OCI-LY3 (cell line): ENCODE data around the gene LEMD1.

Experiments used
- CTCF ChIP-seq: fragments of 200-600, 300-600 bp; sonication (generic); IDR thresholded peaks from 2 replicates; pipeline ENCODE4 v1.5.1; 2014; ENCODE audit warnings: antibody characterized with exemption, low read length, low read depth
- EZH2phosphoT487 ChIP-seq: fragments of 200-600 bp; shearing (Covaris generic); IDR thresholded peaks from 2 replicates; pipeline ENCODE4 v1.6.1; 2018; ENCODE audit warnings: antibody characterized with exemption, mixed run types, low read depth

- TF ChIP-seq CTCF (no peak), EZH2phosphoT487 (no peak)
Measured at GRCh38 chr1:205444300-205444930, 22.6 kb upstream of the LEMD1 start.
